Type B pancreatic cell (in vitro differentiated cells): ENCODE data around the gene MMS19. TPM values are rescaled to one million over a fixed set of nuclear protein-coding genes. Genes with fewer than 3 reads are reported as not detected.

Experiments
- DNase-seq: peaks from one replicate; pipeline ENCODE4 v3.0.0; 2021; ENCODE audit warnings: mixed read lengths; ENCODE audit not compliant: unreplicated experiment; ENCODE audit errors: extremely low spot score
- H3K27ac Mint-ChIP-seq: 2 replicates; pipeline ENCODE4 v1.8.0; 2021; ENCODE audit warnings: mild to moderate bottlenecking, mixed read lengths
- H3K27me3 Mint-ChIP-seq: 2 replicates; pipeline ENCODE4 v1.8.0; 2021; ENCODE audit warnings: mixed read lengths
- H3K36me3 Mint-ChIP-seq: 2 replicates; pipeline ENCODE4 v1.8.0; 2021; ENCODE audit warnings: mixed read lengths
- H3K4me1 Mint-ChIP-seq: one replicate; pipeline ENCODE4 v1.8.0; 2021; ENCODE audit warnings: mixed read lengths; ENCODE audit not compliant: unreplicated experiment
- H3K4me3 Mint-ChIP-seq: 2 replicates; pipeline ENCODE4 v1.8.0; 2021; ENCODE audit warnings: mild to moderate bottlenecking, mixed read lengths
- H3K9me3 Mint-ChIP-seq: 2 replicates; pipeline ENCODE4 v1.8.0; 2021; ENCODE audit warnings: mixed read lengths
- CTCF ChIP-seq: fragments of 200-600 bp; sonication (generic); conservative IDR thresholded peaks from 2 replicates; pipeline ENCODE4 v1.5.0; 2021; ENCODE audit warnings: antibody characterized with exemption, mild to moderate bottlenecking
- total RNA-seq: library from RNA; stranded (reverse); gene quantifications from 2 replicates; pipeline ENCODE4 v1.2.1, GENCODE V29; 2021; ENCODE audit warnings: low replicate concordance

MMS19 gene
- total RNA-seq, 1 donor from 2014 or later: 85.9 TPM

- Mint-ChIP-seq H3K9me3 (no peaks in the 10 kb centered on the region), H3K27me3 (no peaks in the 10 kb centered on the region), H3K36me3 (peaks cover 15% of the 10 kb centered on the region), H3K27ac (no peak overlapping the region), H3K4me1 (no peaks in the 10 kb centered on the region), H3K4me3 (no peak overlapping the region)
- no peak for DNase-seq
- TF ChIP-seq CTCF: no peak
Measured at GRCh38 chr10:97435211-97435610, 63.0 kb downstream of the MMS19 start.

GRCh38 chr10:97434557-97434956 is 63.7 kb downstream of the MMS19 start:
- Mint-ChIP-seq H3K4me1 (no peaks in the 10 kb centered on the region), H3K27me3 (no peaks in the 10 kb centered on the region), H3K9me3 (no peaks in the 10 kb centered on the region), H3K4me3 (no peak overlapping the region), H3K36me3 (peaks cover 13% of the 10 kb centered on the region), H3K27ac (no peak overlapping the region)
- no peak for TF ChIP-seq CTCF
- DNase-seq: no peak

GRCh38 chr10:97434055-97434454 is 64.2 kb downstream of the MMS19 start:
- H3K4me1 Mint-ChIP-seq: no peaks in the 10 kb centered on the region
- H3K27ac Mint-ChIP-seq: no peak overlapping the region
- H3K36me3 Mint-ChIP-seq: peaks cover 12% of the 10 kb centered on the region
- no peaks in the 10 kb centered on the region for H3K9me3 Mint-ChIP-seq
- no peak for TF ChIP-seq CTCF
- no peak for DNase-seq
- no peak overlapping the region for H3K4me3 Mint-ChIP-seq
- H3K27me3 Mint-ChIP-seq: no peaks in the 10 kb centered on the region

GRCh38 chr10:97428572-97428981 is 69.6 kb downstream of the MMS19 start:
- Mint-ChIP-seq H3K4me3 (peak overlapping the region; percentile 73), H3K36me3 (peaks cover 8% of the 10 kb centered on the region)
- no peak for TF ChIP-seq CTCF

GRCh38 chr10:97427571-97428179 is 70.5 kb downstream of the MMS19 start:
- no peaks in the 10 kb centered on the region for H3K9me3 Mint-ChIP-seq
- no peaks in the 10 kb centered on the region for H3K27me3 Mint-ChIP-seq
- DNase-seq: no peak
- H3K36me3 Mint-ChIP-seq: peaks cover 8% of the 10 kb centered on the region
- TF ChIP-seq CTCF: no peak
- peak overlapping the region; percentile 87 for H3K27ac Mint-ChIP-seq
- peaks cover 12% of the 10 kb centered on the region for H3K4me1 Mint-ChIP-seq
- H3K4me3 Mint-ChIP-seq: peak overlapping the region; percentile 94

More at GRCh38 chr10:97428572-97428981, 69.6 kb downstream of the MMS19 start:
- Mint-ChIP-seq H3K4me1 (peaks cover 12% of the 10 kb centered on the region), H3K27ac (peak overlapping the region; percentile 71), H3K27me3 (no peaks in the 10 kb centered on the region), H3K9me3 (no peaks in the 10 kb centered on the region)
- no peak for DNase-seq
